Effector memory CD8-positive, alpha-beta T cell (primary cell): ENCODE measurements around the gene CHCT1.
A peak's percentile ranks its signal among the peaks of the same experiment; 100 is the strongest.

Source experiments
- ATAC-seq: fragments of 150-1000 bp; cut with Tn5 transposase; replicated peaks from 2 replicates; pipeline ENCODE4 v1.10.0; 2021; ENCODE audit warnings: mild to moderate bottlenecking, moderate library complexity
- DNase-seq, 3 experiments: peaks; one replicate each; pipeline ENCODE4 v3.0.0; 2021
- H3K27ac Mint-ChIP-seq, 2 donors: one replicate each; pipeline ENCODE4 v1.8.0; 2022; ENCODE audit warnings: mild to moderate bottlenecking in 2 of 2, mixed read lengths in 2 of 2, moderate library complexity in 2 of 2
- H3K27me3 Mint-ChIP-seq, 2 donors: one replicate each; pipeline ENCODE4 v1.8.0; 2022; ENCODE audit warnings: mixed read lengths in 2 of 2
- H3K36me3 Mint-ChIP-seq: one replicate; pipeline ENCODE4 v1.8.0; 2022; ENCODE audit warnings: mild to moderate bottlenecking, moderate library complexity, mixed read lengths; ENCODE audit not compliant: insufficient read depth
- H3K4me1 Mint-ChIP-seq, 2 donors: one replicate each; pipeline ENCODE4 v1.8.0; 2022; ENCODE audit warnings: low read depth in 2 of 2, mixed read lengths in 2 of 2
- H3K4me3 Mint-ChIP-seq, 2 donors: one replicate each; pipeline ENCODE4 v1.8.0; 2022; ENCODE audit warnings: mild to moderate bottlenecking in 2 of 2, mixed read lengths in 2 of 2, moderate library complexity in 2 of 2
- H3K9me3 Mint-ChIP-seq, 2 donors: one replicate each; pipeline ENCODE4 v1.8.0; 2022; ENCODE audit warnings: mixed read lengths in 2 of 2

CHCT1 gene

DNA sequence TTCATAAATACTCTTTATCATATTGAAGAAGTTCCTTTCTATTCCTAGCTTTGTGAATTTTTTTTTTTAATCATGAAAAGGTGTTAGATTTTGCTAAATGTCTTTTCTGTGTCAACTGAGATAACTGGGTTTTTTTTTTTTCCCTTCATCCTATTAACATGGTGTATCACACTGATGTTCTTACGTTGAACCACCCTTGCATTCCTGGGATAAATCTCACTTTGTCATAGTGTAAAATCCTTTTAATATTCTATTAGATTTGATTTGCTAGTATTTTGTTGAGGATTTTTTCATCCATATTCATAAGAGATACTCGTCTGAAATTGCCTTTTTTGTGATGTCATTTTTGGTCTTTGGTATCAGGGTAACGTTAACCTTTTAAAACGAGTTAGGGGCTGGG is 49.2 kb downstream of the CHCT1 start:
- no peaks in the 10 kb centered on the region for H3K27me3 Mint-ChIP-seq
- H3K36me3 Mint-ChIP-seq, result peaks cover 25% of the 10 kb centered on the region
- H3K4me3 Mint-ChIP-seq, result no peak overlapping the region
- ATAC-seq (no peak), DNase-seq (no peak)
- no peaks in the 10 kb centered on the region for H3K9me3 Mint-ChIP-seq
- peaks cover 2 to 17% of the 10 kb centered on the region in 2 donors for H3K4me1 Mint-ChIP-seq
- peak overlapping the region; percentile 23 to 57 for H3K27ac Mint-ChIP-seq

DNA sequence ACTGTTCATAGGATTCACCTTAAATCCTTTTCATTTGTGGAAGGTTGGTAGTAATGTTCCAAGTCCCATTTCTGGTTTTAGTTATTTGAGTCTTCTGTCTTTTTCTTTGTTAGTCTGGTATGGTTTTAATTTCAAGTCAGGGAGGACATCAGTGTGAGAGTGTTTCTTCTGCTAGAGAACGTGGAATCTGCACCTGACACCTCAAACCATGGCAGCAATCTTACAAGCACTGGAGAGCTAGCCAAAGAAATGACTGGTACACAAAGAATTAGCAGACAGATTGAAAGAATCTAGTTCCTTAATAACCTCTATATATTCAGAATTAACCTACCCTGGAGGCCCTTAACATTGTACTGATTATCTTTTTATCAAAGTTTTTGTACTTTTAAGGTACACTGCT is 50.2 kb downstream of the CHCT1 start:
- no peaks in the 10 kb centered on the region for H3K9me3 Mint-ChIP-seq
- no peak for ATAC-seq
- DNase-seq, result no peak
- peaks cover 25% of the 10 kb centered on the region for H3K36me3 Mint-ChIP-seq
- H3K27me3 Mint-ChIP-seq, result no peaks in the 10 kb centered on the region
- peak overlapping the region in 1 of 2 donors; percentile 0 for H3K27ac Mint-ChIP-seq
- H3K4me3 Mint-ChIP-seq, result no peak overlapping the region
- peaks cover 2 to 17% of the 10 kb centered on the region in 2 donors for H3K4me1 Mint-ChIP-seq

DNA sequence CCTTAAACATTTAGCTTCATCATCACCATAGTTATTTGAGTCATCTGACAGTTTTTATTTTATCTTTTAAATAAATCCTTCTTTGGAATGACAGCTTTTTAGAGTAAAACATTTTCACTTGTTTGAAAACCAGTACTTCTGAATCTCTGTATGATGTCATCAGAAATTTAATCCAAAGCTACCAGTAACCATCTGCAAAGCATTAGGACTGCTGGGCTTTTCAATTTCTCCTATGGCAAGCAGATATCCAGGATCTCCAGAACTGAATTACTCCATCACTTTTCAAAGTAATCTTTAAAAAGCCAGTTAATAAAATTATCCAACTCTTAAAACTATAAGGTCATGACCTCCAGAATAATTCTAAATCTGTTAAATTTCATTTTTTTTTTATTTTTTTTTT is 51.5 kb downstream of the CHCT1 start:
- H3K4me3 Mint-ChIP-seq, result no peak overlapping the region
- H3K36me3 Mint-ChIP-seq, result peaks cover 30% of the 10 kb centered on the region
- H3K27me3 Mint-ChIP-seq, result no peaks in the 10 kb centered on the region
- H3K4me1 Mint-ChIP-seq, result peaks cover 2 to 14% of the 10 kb centered on the region in 2 donors
- H3K9me3 Mint-ChIP-seq, result no peaks in the 10 kb centered on the region
- peak overlapping the region in 1 of 2 donors; percentile 11 for H3K27ac Mint-ChIP-seq
- ATAC-seq, result no peak
- DNase-seq, result no peak
